CD4-positive, alpha-beta T cell treated with Interferon alpha-2 for 1 hour (primary cell): ENCODE results near the gene SPATA33.
"Not testable (repeated sequence)": the region's sequence is repeated elsewhere in the genome, so short reads cannot be mapped to it uniquely, and the experiment has no call there.

Source experiments
- DNase-seq, 2 donors: peaks; one replicate each; pipeline ENCODE4 v3.0.0-alpha.2; 2020 to 2022

The SPATA33 gene

GRCh38 chr16:89629827-89630610 lies 27.6 kb upstream of the SPATA33 start:
- DNase-seq = no peak

- no peak for DNase-seq
These were observed 24.5 kb upstream of the SPATA33 start for GRCh38 chr16:89633064-89633631.

GRCh38 chr16:89634463-89635385 lies 22.9 kb upstream of the SPATA33 start:
- DNase-seq = not testable (repeated sequence)

GRCh38 chr16:89636663-89637062 lies 21.0 kb upstream of the SPATA33 start:
- DNase-seq = no peak

GRCh38 chr16:89637379-89637778 lies 20.3 kb upstream of the SPATA33 start:
- DNase-seq = no peak

- no peak for DNase-seq
These were observed 19.2 kb upstream of the SPATA33 start for GRCh38 chr16:89638455-89638854.

- no peak for DNase-seq
These were observed 18.3 kb upstream of the SPATA33 start for GRCh38 chr16:89639385-89639784.

GRCh38 chr16:89641458-89642119 lies 16.0 kb upstream of the SPATA33 start:
- DNase-seq = no peak

- DNase-seq = no peak
These were observed 15.1 kb upstream of the SPATA33 start for GRCh38 chr16:89642574-89642973.

- no peak for DNase-seq
These were observed 13.8 kb upstream of the SPATA33 start for GRCh38 chr16:89643769-89644300.

GRCh38 chr16:89645122-89645521 lies 12.5 kb upstream of the SPATA33 start:
- no peak for DNase-seq

GRCh38 chr16:89646270-89646669 lies 11.4 kb upstream of the SPATA33 start:
- DNase-seq = no peak

GRCh38 chr16:89646906-89647305 lies 10.7 kb upstream of the SPATA33 start:
- no peak for DNase-seq

- DNase-seq = no peak
These were observed 6.1 kb upstream of the SPATA33 start for GRCh38 chr16:89651584-89651983.

GRCh38 chr16:89653656-89654295 lies 3.9 kb upstream of the SPATA33 start:
- no peak for DNase-seq

- DNase-seq = no peak
These were observed 2.5 kb upstream of the SPATA33 start for GRCh38 chr16:89655062-89655643.

- DNase-seq = no peak
These were observed 1.1 kb upstream of the SPATA33 start for GRCh38 chr16:89656435-89657121.

GRCh38 chr16:89658221-89658879 lies 714 bp downstream of the SPATA33 start:
- no peak for DNase-seq

GRCh38 chr16:89660146-89660545 lies 2.5 kb downstream of the SPATA33 start:
- DNase-seq = no peak

GRCh38 chr16:89661215-89661614 lies 3.6 kb downstream of the SPATA33 start:
- DNase-seq = no peak

- not testable (repeated sequence) for DNase-seq
These were observed 6.6 kb downstream of the SPATA33 start for GRCh38 chr16:89664238-89664637.
